GM21528 (cell line): ENCODE data around the gene PPP1R1B.
"Not testable (repeated sequence)": the region's sequence is repeated elsewhere in the genome, so short reads cannot be mapped to it uniquely, and the experiment has no call there.

Experiments
- ATAC-seq: cut with Tn5 transposase; IDR thresholded peaks from one replicate; pipeline ENCODE4 v1.9.1; 2021; ENCODE audit warnings: mild to moderate bottlenecking, moderate library complexity; ENCODE audit not compliant: unreplicated experiment, low FRiP score

The PPP1R1B gene

GRCh38 chr17:39626171-39627046, at the start of gene PPP1R1B:
TSS of gene PPP1R1B (plus strand) at chr17:39626952. CDS start at chr17:39627393, 441 bp downstream.
- ATAC-seq: no peak

- ATAC-seq: no peak
These were observed 48.5 kb upstream of the PPP1R1B start for GRCh38 chr17:39578272-39578671.

DNA sequence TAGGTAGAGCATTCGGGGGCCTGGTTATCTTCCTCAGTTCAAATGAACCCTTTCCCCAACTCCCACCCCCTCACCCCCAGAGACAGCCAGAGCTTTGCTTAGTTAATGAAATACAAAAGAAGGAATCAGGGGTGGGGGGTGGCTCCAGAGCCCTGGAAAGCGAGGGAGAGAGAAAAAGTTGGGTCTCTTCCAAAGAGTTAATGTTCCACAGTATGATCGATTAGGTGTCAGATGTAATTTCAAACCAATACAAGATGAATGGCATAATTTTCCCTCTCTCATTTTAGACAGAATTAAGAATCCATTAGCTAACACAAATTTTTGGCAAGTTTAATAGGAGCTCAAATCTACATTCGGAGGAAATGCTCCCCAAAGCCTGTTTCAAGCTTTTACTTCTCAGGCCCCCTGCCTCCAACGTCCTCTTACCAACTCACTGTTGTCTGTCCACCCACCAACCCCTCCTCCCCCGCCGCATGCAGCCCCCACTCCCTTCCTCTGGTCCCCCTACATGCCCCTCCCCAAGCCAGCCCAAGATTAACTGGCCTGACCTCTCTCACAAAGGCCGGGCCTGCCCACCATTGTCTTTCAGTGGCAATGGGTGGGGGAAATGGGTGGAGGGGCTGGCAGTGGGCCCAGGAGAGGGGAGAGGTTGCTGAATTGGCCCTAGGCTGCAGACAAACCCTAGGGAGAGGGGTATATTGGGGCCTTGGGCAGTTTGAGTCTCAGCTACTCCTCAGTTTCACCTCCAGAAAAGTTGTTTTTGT, 47.3 kb upstream of the PPP1R1B start:
- ATAC-seq: no peak

DNA sequence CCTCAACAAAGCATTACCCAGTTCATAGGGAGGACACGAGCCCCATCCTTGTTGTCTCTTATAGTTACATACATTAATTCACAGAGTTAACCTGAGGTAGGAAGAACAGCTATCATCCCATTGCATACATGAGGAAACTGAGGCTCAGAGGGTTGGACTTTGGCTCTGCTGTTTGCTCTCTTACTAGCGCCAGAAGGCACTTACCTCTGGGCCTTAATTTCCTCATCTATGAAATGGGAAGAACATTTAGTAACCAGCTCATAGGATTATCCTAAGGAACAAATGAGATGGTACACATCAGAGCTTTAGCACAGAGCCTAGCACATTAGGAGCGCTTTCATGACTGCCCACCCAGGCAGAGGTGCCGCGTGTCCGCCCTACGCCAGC, 46.7 kb upstream of the PPP1R1B start:
- no peak for ATAC-seq

DNA sequence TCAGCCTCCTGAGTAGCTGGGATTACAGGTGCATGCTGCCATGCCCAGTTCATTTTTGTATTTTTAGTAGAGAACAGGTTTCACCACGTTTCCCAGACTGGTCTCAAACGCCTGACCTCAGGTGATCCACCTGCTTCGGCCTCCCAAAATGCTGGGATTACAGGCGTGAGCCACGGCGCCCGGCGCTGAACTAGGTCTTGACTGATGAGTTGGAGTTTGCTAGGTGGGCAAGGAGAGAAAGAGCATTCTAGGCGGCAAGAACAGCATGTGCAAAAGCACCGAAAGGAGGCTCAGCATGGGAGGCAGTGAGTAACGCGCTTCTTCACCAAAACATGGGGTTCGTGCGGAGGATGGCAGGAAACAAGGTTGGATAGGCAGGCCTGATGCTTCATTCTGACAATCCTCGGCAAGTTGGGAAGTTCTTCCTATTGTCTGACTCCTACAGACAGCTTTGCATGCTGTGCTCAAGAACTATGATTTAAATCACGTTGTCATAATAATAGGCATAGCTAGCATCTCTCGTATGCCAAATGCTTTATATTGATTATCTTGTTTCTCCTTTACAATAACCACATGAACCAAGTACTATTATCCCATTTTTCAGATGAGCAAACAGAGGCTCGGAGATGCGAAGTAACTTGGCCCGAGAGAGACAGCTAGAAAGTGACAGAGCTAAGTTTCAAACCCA, 45.5 kb upstream of the PPP1R1B start:
- ATAC-seq: no peak

- no peak for ATAC-seq
These were observed 45.0 kb upstream of the PPP1R1B start for GRCh38 chr17:39581759-39582085.

DNA sequence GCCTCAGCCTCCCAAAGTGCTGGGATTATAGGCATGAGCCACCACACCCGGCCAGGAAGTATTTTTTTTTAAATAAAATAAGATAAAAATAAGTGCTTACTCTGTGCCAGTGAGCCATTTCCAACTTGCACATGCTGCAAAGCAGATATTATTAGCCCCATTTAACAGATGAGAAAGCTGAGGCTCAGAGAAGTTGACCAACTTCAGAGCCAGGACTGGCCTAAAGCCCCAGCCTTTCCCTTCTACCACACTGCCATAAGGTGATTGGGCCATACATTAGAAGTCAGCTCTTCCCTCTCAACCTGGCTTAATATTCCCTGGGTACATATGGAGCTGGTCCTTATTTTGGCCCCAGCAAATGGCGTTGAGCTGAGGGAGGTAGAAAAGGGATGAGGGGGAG, 44.1 kb upstream of the PPP1R1B start:
- ATAC-seq: no peak

- ATAC-seq: not testable (repeated sequence)
These were observed 36.6 kb upstream of the PPP1R1B start for GRCh38 chr17:39590180-39590579.

DNA sequence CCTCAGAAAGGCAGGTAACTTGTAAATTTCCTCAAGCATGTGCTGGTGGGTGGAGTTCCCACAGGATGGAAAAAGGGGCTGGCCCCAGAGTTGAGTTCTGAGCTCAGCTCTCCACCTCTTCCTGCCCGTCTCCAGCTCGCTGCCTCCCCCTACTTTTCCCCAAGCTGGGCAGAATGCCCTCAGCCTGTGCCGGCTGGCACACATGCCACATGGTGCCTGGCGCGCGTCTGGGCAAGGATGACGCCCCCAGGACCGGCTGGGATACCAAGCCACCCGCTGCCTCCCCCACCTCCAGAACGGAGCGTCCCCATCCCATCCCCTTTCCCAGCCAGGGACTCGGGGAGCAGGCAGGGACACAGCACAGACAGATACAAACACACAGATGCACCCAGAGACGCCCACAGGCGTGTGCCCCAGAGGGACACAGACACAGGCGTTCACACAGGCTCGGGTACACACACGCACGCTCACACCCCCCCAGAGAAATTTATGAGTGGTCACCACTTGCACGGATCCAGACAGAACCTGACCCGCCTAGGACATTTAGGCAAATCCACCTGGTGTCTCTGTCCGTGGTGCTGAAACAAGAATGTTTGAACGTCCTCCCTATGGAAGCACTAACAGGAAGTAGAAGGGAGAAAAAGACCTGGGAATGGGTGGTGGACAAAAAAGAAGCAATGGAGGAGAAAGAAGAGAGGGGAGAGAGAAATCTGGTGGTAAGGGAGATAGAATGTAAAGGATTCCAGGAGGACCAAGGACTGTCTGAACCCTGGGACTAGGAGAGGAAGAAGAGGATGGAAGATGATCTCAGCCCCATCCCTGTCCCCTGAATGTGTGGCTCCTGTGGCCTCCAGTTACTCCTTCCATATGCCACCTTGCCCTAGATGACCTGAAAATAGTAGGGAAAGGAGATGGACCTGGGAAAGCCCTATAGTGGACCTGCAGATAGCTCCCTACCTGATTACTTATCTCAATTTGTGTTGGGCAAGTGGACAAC, 34.5 kb upstream of the PPP1R1B start:
- no peak for ATAC-seq

DNA sequence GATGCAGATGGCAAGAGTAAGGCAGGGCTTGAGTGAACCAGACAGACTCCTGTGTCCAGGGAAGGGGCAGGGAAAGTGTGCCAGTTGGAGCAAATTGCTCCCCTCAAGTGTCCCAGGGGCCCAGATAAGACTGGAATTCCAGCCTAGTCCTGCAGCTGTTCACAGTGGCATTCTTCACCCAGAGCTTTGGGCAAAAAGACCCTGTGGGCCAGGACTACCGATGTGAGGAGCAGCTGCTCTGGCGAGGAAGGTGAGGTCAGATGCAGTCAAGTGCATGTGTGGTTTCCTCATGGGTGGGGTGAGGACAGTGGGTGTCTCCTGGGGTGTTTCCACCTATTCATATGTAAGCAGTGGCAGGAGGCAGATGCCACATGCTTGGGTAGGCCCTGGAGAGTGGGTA, 33.4 kb upstream of the PPP1R1B start:
- no peak for ATAC-seq

DNA sequence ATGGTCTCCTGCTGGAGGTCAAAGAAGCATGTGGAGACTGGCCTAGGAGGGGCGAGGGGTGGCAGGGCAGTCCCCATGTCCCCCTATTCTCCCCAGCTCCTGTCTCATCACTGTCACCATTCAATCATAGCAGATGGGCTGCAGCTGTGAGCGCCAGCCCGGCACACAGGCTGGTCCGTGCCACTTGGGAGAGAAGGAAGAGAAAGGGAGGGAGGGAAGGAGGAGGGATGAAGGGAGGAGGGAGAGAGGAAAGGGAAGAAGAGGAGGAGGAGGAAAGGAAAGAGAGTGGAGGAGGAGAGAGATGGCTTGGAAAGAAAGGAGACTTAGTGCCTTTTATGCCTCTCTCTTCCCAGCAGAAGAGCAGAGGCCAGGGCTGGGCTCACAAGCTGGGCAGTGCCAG, 31.5 kb upstream of the PPP1R1B start:
- no peak for ATAC-seq

DNA sequence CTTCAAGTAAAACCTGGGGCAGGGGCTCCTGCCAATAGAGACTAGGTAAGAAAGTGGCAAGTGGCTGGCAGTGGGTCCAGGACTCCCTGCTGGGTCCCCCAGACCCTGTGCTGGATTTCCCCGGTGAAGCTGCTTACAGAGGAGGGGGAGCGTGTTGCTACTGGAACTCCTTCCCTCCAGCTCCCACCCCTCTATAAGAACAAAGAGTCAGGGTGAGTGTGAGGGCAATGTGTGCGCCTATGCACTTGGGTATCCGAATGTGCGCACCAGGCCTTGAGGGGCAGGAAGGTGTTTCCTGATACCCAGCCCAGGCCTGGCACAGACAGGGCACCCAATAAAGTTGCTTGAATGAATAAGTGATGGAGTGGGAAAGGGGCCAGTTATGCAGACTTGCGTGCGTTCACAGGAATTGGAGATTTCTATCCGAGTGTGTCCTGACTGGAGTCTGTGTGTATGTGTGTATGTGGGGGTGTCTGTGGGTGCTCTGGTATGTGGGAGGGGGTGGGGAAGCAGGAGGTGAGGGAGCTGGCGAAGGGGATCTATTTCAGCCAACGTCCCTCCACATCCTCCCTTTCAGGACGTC, 30.7 kb upstream of the PPP1R1B start:
- no peak for ATAC-seq

DNA sequence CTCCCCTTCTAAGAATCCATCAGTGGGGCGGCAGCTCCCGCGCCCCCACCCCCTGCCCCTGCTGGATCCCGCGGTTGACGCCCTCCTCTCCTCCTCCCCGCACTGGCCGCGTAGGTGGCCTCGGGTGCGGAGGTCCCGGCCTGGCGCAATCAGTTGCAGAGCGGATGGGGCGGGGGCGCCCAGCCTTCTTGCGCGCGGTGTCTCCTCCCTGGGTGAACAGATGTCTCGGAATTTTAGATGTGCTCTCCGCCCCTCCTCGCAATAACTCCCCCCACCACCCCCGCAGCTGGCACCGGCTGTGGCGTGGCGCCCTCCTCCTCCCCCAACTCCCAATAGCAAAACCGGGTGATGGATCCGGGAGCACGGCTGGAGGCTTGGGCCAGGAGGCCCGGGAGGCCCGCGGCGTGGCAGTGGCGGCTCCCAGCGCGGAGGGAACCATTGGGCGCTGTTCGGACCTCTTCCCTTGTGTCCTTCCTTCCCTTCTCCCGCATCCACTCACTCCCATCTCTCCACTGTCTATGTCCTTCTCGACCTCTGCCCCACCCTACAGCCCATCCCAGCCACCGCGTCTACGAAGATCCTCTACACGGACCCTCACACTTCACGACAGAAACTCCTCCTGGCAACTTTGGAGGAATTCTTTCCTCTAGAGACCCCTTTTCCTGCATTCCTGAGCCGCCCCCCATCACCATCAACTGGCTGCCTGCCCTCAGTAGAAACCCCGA, 30.0 kb upstream of the PPP1R1B start:
- ATAC-seq: no peak

DNA sequence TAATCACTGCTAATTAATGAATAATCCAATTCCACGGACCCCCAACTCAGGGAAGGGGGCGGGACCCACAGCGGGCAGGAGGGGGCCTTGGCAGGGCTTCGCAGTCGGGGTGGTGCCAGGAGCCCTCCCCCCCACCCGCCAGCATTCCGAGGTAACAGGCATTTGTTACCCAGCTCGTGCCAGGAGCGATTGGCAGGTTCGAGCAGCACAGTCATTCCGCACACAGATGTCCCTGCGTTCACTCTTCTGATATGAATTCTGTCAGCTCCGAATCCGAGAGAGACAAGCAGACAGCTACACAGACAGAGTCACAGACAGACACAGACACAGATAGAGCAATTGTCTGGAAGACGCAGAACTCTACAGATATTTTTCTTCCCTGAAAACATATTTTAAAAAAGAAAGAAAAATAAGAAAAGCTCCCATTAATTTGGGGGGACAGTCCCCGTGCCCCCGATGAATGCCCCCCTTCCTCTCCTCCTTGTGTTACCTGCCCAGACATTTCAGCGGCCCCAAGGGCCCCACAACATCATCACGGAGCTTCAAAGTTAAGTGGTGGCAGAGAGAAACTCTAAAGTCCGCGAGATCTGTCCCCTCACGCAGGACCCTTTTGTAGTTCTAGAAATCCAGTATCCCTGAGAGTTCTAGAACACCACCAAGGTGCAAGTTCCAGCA, 29.2 kb upstream of the PPP1R1B start:
- no peak for ATAC-seq

DNA sequence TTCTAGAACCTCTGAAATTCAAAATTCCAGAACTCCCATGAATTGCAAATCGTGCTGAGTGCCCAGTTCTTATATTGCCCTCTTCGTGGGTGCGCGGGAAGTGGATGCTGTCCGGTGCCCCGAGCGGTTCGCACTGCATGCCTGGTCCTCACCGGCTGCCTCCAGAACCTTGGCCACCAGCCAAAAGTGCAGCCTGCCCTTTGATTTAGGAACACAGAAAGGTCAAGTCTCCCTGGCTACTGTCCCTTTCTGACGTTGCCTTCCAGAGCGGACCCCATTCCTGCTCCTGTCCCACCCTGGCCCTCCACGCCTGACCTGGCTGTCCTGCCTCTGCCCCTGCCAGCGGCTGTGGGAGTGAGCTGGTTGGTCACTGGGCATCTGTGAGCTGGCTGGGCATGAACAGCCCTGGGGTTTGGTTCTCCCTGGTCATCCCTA, 28.7 kb upstream of the PPP1R1B start:
- no peak for ATAC-seq

GRCh38 chr17:39598630-39599003, 28.1 kb upstream of the PPP1R1B start:
- no peak for ATAC-seq

GRCh38 chr17:39599004-39599664, 27.6 kb upstream of the PPP1R1B start:
- ATAC-seq: no peak

GRCh38 chr17:39599665-39600231, 27.0 kb upstream of the PPP1R1B start:
- no peak for ATAC-seq
